ENCODE results near the gene BPIFA2.
"Not testable (repeated sequence)": the region's sequence is repeated elsewhere in the genome, so short reads cannot be mapped to it uniquely, and the experiment has no call there.

BPIFA2 gene

GRCh38 chr20:33180169-33180568 is 12.2 kb downstream of the BPIFA2 start:
- no peak for DNase-seq (ENCODE audit: low spot score)
- Histone ChIP-seq H3K4me3 (no peak overlapping the region), H3K27ac (no peak overlapping the region)
- no peak for TF ChIP-seq CTCF (IDR thresholded peaks at IDR 0.05)

GRCh38 chr20:33181482-33182093 is 13.6 kb downstream of the BPIFA2 start:
- Histone ChIP-seq H3K27ac (no peak overlapping the region), H3K4me3 (no peak overlapping the region)
- no peak for DNase-seq (ENCODE audit: low spot score)
- no peak for TF ChIP-seq CTCF (IDR thresholded peaks at IDR 0.05)

GRCh38 chr20:33183312-33183711 is 15.4 kb downstream of the BPIFA2 start:
- H3K27ac ChIP-seq: no peak overlapping the region
- no peak for TF ChIP-seq CTCF (IDR thresholded peaks at IDR 0.05)
- DNase-seq (ENCODE audit: low spot score): no peak

GRCh38 chr20:33185031-33185590 is 17.2 kb downstream of the BPIFA2 start:
- not testable (repeated sequence) for H3K4me3 ChIP-seq; DNase-seq (ENCODE audit: low spot score); H3K27ac ChIP-seq

More at GRCh38 chr20:33183312-33183711, 15.4 kb downstream of the BPIFA2 start:
- no peak overlapping the region for H3K4me3 ChIP-seq

GRCh38 chr20:33187491-33187890 is 19.5 kb downstream of the BPIFA2 start:
- Histone ChIP-seq H3K27ac (no peak overlapping the region), H3K4me3 (no peak overlapping the region)
- DNase-seq (ENCODE audit: low spot score): no peak
- TF ChIP-seq CTCF (IDR thresholded peaks at IDR 0.05): no peak

- TF ChIP-seq CTCF (IDR thresholded peaks at IDR 0.05): no peak
- no peak overlapping the region for H3K4me3 ChIP-seq
- no peak for DNase-seq (ENCODE audit: low spot score)
Measured at GRCh38 chr20:33188421-33188820, 20.5 kb downstream of the BPIFA2 start.

GRCh38 chr20:33191484-33191883 is 23.5 kb downstream of the BPIFA2 start:
- TF ChIP-seq CTCF (IDR thresholded peaks at IDR 0.05): no peak
- Histone ChIP-seq H3K27ac (no peak overlapping the region), H3K4me3 (no peak overlapping the region)
- no peak for DNase-seq (ENCODE audit: low spot score)

More at GRCh38 chr20:33188421-33188820, 20.5 kb downstream of the BPIFA2 start:
- no peak overlapping the region for H3K27ac ChIP-seq
